ENCODE measurements around the gene ABHD14A.
"Not testable (repeated sequence)": the region's sequence is repeated elsewhere in the genome, so short reads cannot be mapped to it uniquely, and the experiment has no call there.

Gene ABHD14A

DNA sequence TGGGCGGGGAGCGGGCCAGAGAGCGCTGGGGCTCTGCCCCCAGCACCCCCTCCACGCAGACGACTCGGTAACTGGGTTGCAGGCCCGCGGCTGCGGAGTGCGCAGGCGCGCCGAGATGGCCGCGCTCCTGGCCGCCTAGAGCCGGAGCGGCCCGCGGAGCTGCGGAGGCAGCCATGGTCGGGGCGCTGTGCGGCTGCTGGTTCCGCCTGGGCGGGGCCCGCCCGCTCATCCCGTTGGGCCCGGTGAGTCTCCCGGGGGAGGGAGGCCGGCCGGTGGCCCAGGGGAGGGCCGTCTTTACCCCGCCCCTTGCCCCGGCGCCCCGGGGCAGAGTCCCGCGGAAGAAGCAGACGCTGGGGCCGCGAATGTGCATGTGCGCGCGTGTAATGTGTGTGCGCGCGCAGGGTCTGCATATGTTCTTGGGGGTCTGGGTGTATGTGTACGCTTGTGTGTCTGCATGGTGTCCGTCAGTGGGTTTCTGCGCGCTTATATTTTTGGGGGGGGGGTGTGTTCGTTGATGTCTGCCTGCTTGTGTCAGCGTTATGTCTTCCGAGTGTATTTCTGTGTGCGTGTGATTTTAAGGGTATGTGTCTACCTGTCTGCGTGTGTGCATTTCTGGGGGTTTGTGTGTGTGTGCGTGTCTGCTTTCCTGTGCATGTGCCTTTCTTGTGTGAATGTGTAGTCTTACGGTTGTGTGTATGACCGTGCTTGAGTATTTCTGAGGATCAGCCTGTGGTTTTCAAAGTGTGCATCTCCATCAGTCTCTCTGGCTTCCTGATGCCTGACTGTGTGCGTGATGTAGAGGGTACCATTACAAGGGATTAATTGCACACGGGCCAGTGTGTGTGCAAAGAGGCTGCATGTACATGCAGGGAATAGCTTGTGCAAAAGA is at the start of gene ABHD14A:
Gene ABHD14A (plus strand): TSS at position 102 of the 889 bp plus-strand sequence. CDS start 72 bp downstream, at position 174.
- peak; percentile 42 to 47 for DNase-seq (ENCODE audit: low read depth in 2 of 2)

DNA sequence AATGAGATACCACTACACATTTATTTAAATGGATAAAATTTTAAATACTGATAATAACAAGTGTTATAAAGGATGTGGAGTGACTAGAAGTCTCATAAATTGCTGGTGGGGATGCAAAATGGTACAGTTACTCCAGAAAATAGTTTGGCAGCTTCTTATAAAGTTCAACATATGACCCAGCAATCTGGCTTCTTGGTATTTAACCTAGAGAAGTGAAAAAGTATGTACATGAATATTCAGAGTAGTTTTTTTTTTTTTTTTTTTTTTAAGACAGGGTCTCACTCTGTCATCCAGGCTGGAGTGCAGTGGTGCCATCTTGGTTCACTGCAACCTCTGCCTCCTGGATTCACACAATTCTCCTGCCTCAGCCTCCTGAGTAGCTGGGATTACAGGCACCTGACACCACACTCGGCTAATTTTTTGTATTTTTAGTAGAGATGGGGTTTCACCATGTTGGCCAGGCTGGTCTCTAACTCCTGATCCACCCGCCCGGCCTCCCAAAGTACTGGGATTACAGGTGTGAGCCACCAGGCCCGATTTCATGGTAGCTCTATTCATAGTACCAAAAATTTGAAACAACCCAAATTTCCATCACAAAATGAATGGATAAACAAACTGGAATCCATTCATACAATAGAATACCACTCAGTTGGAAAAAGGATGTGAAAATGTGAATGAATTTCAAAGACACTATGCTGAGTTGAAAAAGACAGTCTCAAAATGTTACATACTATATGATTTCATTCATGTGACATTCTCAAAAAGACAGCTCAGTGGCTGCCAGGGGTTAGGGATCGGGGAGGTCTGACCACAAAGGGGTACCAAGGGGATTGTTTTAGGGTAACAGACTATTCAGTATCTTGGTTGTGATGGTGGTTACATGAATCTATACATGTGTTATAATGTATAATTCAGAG is 47.5 kb upstream of the ABHD14A start:
- DNase-seq (ENCODE audit: low read depth in 2 of 2) = no peak

DNA sequence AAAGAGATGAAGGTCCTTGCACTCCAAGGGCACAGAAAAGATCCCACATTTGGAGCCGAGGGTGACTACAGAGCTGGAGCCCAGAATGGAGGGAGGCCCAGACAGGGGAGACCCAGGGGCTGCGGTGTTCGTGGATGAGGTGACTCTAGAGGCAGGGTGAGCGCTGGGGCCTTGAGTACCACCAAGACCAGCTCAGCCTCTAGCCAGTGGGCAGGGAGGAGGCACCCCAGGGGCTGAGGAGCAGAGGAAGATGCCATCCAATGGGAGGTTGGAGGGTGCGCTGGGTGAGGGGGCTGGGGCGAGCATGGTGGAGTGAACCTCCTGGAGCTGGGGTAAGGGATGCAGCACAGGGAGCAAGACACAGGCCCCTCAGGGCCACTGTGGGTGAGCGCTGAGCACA is 46.4 kb upstream of the ABHD14A start:
- DNase-seq (ENCODE audit: low read depth in 2 of 2) = no peak

- DNase-seq (ENCODE audit: low read depth in 2 of 2) = not testable (repeated sequence)
Observed at GRCh38 chr3:51928981-51929380, 45.9 kb upstream of the ABHD14A start.

DNA sequence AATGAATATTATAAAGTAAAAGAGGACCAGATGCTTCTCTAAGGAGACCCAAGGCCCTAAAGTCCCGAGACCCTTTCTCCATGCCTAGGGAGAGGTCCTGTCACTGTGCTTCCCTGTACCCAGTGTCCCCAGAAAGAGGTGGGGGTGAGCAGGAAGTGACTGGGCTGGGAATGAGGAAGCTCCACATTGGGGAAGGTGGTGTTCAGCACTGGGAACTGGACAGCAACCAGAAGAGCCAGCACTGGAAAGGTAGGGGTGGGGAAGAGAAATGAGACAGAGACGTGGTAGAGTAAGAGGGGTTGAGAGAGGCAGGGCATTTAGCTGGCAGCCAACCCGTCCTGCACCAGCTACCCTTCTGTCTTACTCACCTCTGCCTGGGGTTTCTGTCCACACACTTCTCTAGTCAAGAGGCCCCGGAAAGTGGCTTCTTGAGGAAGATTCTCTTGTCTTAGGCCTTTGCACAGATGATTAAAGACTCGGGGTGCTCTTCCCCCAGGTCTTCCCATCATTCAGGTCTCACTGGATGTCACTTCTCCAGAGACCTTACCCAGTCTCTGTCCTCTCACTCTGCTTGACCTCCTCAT is 45.4 kb upstream of the ABHD14A start:
- DNase-seq (ENCODE audit: low read depth in 2 of 2) = no peak

DNA sequence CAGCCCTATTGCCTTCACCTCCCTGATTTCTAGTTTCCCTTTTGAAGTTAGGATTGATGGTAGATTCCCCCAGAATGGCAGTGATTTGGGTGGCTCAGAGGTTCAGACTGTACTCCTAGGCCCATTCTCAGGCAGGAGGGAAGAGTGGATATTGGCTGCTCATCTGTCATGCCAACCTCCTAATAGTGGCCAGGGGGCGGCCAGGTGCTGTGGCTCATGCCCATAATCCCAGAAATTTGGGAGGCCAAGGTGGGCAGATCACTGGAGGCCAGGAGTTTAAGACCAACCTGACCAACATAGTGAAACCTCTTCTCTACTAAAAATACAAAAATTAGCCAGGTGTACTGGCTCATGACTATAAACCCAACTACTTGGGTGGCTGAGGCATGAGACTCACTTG is 44.4 kb upstream of the ABHD14A start:
- no peak for DNase-seq (ENCODE audit: low read depth in 2 of 2)

GRCh38 chr3:51931756-51932155 is 43.1 kb upstream of the ABHD14A start:
- no peak for DNase-seq (ENCODE audit: low read depth in 2 of 2)

GRCh38 chr3:51932471-51933370 is 42.1 kb upstream of the ABHD14A start:
- DNase-seq (ENCODE audit: low read depth in 2 of 2) = no peak

- DNase-seq (ENCODE audit: low read depth in 2 of 2) = no peak
Observed at GRCh38 chr3:51933471-51934138, 41.3 kb upstream of the ABHD14A start.

DNA sequence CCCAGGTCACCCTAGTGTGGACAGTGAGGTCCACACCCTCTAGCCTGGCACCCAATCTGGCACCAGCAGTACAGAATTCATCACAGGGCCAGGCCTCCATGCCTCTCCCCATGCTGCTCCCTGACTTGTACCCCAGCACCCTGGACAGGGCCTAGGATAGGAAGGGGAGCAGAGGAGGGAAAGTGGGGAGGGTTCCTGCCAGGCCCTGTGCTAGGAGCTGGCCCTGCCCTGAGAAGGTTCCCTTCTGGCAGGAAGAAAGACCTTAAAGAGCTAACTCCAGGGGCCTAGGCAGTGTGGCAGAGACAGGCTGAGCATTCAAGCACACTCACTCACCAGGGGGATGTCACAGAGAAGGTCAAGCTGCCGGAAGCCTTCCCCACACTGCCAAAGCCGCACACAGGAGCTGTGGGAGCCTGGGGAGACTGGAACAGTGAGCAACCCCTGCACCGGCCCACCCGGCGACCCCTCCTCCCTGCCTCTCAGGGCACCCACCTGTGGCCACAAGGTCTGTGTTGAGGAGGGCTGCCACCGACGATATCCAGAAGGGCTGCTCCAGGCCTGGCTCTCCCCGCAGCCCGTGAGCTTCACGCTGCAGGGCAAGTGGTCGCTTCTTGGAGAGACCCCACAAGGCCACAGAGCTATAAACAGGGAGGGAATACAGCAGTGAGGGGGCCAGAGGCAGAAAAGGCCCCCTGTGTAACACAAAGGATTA is 40.6 kb upstream of the ABHD14A start:
- DNase-seq (ENCODE audit: low read depth in 2 of 2) = no peak

DNA sequence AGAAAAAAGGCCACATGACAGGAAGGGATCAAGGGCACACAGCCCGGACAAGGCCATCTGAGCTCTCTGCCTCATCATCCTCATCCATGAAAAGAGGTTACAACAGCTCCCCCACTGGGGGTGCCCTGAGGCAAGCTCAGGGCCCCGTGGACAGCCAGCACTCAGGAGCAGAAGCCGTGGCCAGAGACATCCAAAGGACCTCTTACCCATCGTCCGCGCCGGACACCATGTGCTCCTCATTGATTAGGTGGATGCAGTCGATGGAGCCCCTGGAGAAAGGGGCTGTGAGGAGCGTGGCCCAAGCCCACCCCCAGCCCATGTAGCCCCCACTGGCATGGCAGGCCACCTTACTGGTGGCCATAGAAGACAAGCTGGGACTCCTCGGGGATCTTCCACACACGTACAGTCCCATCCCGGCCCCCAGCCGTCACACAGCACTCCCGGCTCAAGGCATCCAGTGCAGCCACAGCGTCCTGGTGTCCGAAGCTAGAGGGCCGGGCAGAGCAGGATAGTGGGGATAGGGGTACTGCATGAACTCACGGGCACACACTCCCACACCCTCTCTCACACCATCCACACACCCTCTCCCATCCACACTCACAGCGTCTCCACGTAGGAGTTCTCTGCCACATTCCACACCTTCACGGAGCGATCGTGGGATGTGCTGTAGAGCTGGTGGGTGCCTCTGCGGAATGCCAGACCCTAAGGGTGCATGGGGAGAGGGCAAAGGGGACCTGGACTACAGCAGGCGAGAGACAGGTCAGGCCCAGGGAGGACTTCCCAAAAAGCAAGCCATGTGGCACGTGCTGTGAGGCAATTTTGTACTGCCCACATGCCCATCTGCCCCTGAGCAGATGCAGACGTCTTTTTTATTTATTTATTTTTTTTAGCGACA is 39.6 kb upstream of the ABHD14A start:
- no peak for DNase-seq (ENCODE audit: low read depth in 2 of 2)

DNA sequence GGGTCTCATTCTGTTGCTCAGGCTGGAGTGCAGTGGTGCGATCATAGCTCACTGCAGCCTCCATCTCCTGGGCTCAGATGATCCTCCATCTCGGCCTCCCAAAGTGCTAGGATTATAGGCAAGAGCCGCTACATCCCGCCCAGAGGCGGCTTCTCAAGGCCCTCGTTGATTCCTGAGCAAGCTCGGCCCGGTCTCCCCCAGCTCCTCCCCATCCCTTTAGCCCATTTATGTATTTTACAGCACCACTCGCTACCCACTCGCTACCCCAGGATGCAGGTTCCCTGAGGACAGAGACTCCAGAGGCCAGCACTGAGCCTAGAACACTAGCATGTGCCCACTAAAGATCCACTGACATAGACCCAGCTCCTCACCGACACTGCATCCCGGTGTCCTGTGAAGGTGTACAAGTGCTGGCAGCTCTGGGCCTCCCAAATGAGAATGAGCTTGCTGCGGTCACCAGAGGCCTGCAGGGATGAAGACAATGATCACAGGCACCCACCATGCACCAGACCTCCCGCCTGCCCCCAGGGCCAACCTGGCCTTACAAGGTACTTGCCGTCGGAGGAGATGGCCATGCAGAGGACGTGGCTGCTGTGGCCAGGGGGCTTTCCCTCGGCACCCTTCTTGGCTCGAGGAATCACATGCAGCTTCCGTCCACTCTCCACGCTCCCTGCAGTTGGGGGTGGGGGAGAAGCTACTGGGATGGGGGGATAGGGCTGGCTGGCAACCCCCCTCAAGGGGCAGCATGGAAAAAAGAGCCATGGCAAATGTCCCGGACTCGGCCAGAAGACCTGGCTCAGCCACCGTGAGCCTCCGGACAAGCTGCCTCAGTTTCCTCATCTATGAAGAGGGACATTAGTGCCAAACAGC is 38.7 kb upstream of the ABHD14A start:
- no peak for DNase-seq (ENCODE audit: low read depth in 2 of 2)

DNA sequence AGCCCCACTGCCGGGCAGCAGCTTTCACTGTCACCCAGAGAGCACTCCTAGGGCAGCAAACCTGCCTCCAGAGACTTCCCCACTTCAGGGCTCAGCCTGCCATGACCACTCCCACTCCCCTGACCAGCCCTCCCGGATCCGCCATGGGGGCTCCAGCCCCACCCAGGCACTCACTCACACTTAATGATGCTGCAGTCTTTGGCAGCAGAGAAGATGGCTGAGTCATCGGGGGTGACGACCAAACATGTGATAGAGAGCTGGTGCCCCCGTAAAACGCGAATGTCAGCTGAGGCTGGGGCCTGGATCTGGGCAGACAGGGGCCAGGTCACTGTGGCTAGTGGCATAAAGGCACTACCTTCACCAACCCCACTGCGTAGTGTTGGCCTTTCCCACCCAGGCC is 37.9 kb upstream of the ABHD14A start:
- DNase-seq (ENCODE audit: low read depth in 2 of 2) = no peak

GRCh38 chr3:51937611-51938450 is 37.0 kb upstream of the ABHD14A start:
- no peak for DNase-seq (ENCODE audit: low read depth in 2 of 2)

DNA sequence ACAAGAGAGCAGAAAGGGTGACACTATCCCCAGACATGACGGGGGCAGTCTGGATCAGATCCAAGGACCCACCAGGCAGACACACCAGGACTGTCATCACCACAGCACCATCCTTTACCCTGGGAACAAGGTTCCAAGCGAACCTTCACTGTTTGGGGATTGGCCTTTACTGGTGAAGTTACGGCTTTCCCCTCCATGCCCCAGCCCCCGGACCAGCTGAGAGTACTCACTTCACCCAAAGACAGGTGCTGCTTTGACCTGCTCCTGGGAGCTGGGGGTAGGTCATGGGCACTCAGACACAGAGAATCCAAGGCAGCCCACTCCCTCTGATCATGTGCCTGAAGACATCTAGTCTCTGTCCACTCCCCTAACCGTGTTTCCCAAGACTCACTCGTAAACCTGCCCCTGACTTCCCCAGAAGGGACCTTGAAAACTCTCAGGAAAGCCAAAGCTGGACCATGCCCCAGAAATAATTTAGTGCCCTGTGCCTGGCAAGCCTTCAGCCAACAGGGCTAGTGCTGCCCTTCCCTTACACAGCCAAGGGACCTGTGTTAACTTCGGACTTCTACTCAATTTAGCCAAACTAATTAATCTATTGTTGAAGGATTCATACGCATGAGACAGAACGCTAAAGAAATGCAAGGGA is 36.0 kb upstream of the ABHD14A start:
- no peak for DNase-seq (ENCODE audit: low read depth in 2 of 2)

- no peak for DNase-seq (ENCODE audit: low read depth in 2 of 2)
Observed at GRCh38 chr3:51940648-51941462, 34.0 kb upstream of the ABHD14A start.
